Measurements from ENCODE around the gene INHA.

The INHA gene

GRCh38 chr2:219559156-219559915, 12.8 kb upstream of the INHA start:
- no peak for DNase-seq (ENCODE audit: low read depth)

- no peak for DNase-seq (ENCODE audit: low read depth)
Observed at GRCh38 chr2:219560037-219560892, 11.8 kb upstream of the INHA start.

DNA sequence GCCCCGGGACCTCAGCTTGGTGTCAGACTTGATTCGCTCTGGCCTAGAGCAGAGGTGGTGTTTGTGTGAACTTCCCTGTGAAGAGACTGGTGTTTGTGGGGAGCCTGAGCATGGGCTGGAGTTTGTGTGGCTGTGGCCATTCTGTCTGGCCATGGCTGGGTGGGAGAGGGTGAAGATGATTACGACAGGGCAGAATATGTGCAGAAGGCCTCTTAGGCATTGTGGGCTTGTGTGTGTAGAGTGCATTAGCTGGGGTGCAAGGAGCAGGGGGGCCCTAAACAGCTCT, 11.3 kb upstream of the INHA start:
- no peak for DNase-seq (ENCODE audit: low read depth)

DNA sequence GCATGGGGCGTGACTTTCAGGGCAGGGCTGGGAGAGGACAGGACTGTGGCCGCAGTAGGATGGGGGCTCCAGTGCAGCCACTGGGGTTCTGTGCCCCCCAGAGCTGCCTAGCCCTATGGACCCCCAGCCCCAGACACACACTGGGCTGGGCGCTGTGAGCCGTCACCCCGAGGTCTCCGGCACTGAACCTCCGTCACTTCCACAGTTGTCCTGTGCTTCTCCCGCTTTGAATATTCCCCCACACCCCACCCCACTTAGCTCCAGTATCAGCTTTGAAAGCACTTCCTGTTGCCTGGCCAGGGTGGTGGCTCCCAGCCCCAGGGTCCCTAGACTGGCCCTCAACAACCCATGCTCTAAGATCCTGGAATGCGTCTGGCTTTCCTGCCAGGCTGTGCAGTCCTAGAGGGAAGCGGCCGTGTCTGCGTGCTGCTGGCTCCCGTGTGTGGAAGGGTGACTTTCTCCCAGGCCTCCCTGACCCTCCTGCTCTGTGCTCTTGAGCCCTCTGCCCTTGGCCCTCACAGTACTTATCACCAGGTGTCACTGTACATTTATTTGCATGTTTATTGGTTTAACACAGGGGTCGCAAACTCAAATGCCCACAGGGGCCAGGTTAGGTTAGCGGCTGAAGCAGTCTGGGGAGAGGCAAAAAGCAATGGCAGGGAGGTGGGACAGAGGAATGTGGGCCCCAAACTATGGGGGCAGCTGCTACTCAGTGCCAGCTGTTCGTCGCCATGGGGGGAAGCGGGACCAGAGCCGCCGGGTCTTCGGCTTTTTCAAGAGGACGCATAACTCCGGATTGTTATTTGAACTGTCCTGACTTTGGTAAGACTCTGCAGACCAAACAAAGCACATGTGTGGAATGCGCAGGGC, 10.7 kb upstream of the INHA start:
- DNase-seq (ENCODE audit: low read depth): no peak

GRCh38 chr2:219562049-219563020, 9.8 kb upstream of the INHA start:
- no peak for DNase-seq (ENCODE audit: low read depth)

DNA sequence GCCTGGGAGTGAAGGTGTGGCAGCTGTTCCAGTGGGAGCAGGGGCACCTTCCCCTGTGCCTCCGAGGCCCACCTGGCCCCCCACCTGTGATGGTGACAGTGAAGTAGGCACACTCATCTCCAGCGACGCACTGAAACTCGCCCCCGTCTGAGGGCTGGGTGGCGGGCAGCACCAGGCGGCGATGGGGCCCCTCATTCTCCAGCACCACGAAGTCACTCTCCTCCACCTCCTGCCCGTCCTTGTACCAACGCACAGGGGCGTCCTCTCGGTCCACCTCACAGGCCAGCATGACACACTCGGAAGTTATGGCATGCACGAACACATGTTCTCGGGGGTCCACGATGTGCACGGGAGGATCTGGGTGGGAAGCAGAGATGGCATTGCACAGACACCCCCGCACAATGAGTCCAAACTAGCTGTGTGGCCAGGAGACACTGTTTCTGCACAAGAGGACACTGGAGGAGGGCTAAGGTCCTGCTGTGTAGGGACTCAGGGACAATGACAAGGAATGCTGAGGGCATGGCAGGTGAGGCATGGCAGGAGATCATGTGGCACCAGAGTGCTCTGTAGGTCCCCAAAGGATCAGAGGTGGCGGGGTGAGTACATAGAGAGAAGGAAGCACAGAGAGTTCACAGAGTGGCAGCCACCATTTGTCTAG, 8.7 kb upstream of the INHA start:
- no peak for DNase-seq (ENCODE audit: low read depth)

GRCh38 chr2:219565130-219566080, 6.7 kb upstream of the INHA start:
- DNase-seq (ENCODE audit: low read depth): no peak

DNA sequence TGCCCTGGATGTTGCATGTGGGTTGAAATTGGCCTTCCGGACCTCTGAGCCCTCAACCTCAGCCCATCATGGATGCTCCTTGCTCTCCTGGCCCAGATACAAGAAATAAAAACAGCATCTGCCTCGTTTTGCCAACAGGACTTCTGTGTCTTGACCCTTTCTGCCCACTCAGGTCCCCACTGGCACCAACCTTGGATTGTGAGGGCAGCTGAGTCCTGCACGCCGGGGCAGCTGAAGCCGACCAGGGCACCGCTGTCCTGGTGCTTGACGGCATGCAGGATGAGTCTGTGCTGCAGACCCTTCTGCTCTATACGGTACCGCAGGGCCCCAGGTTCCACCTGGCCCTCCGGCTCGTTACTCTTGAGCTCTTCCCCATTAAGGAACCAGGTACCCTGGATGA, 5.5 kb upstream of the INHA start:
- no peak for DNase-seq (ENCODE audit: low read depth)

DNA sequence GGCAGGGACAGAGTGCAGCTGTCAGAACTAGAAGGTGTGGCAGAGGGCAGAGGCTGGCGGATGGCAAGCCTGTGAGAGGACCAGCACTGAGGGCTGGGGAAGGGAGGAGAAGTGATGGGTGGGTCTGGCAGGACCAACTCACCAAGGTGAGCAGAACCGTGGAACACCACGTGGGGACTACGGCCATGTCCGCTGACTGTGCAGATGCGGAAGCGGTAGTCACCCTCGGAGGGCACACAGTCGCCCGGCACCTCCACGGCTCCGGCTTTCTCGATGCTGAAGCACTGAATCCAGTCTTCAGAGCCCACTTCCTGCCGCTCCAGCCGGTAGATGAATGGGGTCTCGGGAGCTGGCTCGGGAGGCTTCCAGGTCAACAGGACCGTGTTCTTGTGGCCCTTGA, 5.0 kb upstream of the INHA start:
- DNase-seq (ENCODE audit: low read depth): no peak

- no peak for DNase-seq (ENCODE audit: low read depth)
Observed at GRCh38 chr2:219567791-219568361, 4.2 kb upstream of the INHA start.

- no peak for DNase-seq (ENCODE audit: low read depth)
Observed at GRCh38 chr2:219569041-219569440, 3.1 kb upstream of the INHA start.

- DNase-seq (ENCODE audit: low read depth): no peak
Observed at GRCh38 chr2:219569635-219570034, 2.5 kb upstream of the INHA start.

- DNase-seq (ENCODE audit: low read depth): no peak
Observed at GRCh38 chr2:219570194-219570923, 1.8 kb upstream of the INHA start.

DNA sequence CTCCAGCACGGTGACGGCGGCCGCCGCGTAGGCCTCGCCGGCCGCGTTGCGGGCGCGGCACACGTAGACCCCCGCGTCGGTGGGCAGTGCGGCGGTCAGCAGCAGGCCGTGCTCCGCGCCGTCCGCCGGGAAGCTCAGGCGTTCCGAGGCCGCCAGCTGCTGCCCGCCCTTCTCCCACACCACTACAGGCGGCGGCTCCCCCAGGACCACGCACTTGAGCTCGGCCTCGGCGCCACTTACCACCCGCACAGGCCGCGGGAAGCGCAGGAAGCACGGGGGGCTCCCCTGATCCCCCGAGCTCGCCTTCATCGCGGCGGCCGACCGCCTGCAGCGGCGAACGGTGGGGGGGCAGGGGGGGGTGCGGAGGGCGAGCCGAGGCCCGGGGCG, 1.2 kb upstream of the INHA start:
- DNase-seq (ENCODE audit: low read depth): no peak

- DNase-seq (ENCODE audit: low read depth): no peak
Observed at GRCh38 chr2:219571311-219572236, 536 bp upstream of the INHA start, which contains the start of gene OBSL1. TSS of gene OBSL1 (minus strand) at chr2:219571539. CDS start at chr2:219571232, 307 bp downstream.

GRCh38 chr2:219573166-219573565, 1.1 kb downstream of the INHA start:
- no peak for DNase-seq (ENCODE audit: low read depth)

GRCh38 chr2:219574484-219575311, 2.6 kb downstream of the INHA start:
- DNase-seq (ENCODE audit: low read depth): no peak

Measured in stimulated activated CD8-positive, alpha-beta memory T cell treated with anti-CD3 and anti-CD28 coated beads, Interleukin-15, amount 100 ng/mL, for 1 hour (primary cell).